K562 (cell line): Measurements from ENCODE around the gene TUBA4B. TPM values are rescaled to one million over a fixed set of nuclear protein-coding genes. Genes with fewer than 3 reads are reported as not detected.

Source experiments
- ATAC-seq: fragments of 200-7000 bp; cut with Tn5 transposase; 3 replicates; pipeline ENCODE4 v1.9.1; 2020; ENCODE audit warnings: moderate library complexity
- BruUV-seq: library from RNA; stranded (reverse); fragments of 400-500 nt; replicated peaks from 2 replicates; lab custom pipeline; 2021; lab: Mats Ljungman, UMichigan
- CTCF ChIA-PET: fragments of 300-600 bp; formaldehyde crosslinking; extraction: SDS; loops from one replicate; lab custom pipeline; 2021; ENCODE audit warnings: low intra/inter-chr PET ratio; lab: Yijun Ruan, JAX
- POLR2A ChIA-PET: fragments of 300-600, 350-650 bp; sonication (Branson Sonifier 250); formaldehyde crosslinking; extraction: SDS; loops from one replicate; lab custom pipeline; 2021; ENCODE audit warnings: antibody characterized with exemption, inconsistent platforms; lab: Yijun Ruan, JAX
- DNase-seq, 4 experiments: peaks; one replicate each; pipeline versions ENCODE4 v3.0.0 to v3.0.0-alpha.2; 2011 to 2018; ENCODE audit warnings: low spot score in 3 of 4, mixed read lengths in 3 of 4; ENCODE audit errors: extremely low read depth in 1 of 4
- FAIRE-seq: peaks from 2 replicates; lab custom pipeline; 2011; peaks lifted over from hg19 to GRCh38; lab: Jason Lieb, UNC
- H2AFZ ChIP-seq: 2 replicates; pipeline ENCODE4 v1.6.0; 2011; ENCODE audit warnings: low read depth, low read length, control low read depth, inconsistent platforms
- H3K27ac ChIP-seq: fragments of 200-600 bp; 3 replicates; pipeline ENCODE4 v1.8.0; 2011; ENCODE audit warnings: low read depth, mild to moderate bottlenecking, control low read depth, inconsistent platforms, low read length, moderate library complexity, mixed read lengths; ENCODE audit errors: extremely low read depth
- H3K27me3 ChIP-seq, 2 experiments: fragments of 300-600 bp in 1 of 2; 2 replicates in 1 of 2; 3 replicates in 1 of 2; pipeline versions ENCODE4 v1.6.0 to v1.8.0; 2011; ENCODE audit warnings: inconsistent platforms in 2 of 2, low read length in 2 of 2, mild to moderate bottlenecking in 1 of 2, mixed read lengths in 1 of 2, moderate library complexity in 1 of 2; ENCODE audit not compliant: control insufficient read depth in 2 of 2, insufficient read depth in 2 of 2
- H3K36me3 ChIP-seq: fragments of 300-600 bp; 3 replicates; pipeline ENCODE4 v1.8.0; 2011; ENCODE audit warnings: mild to moderate bottlenecking, low read length, inconsistent platforms; ENCODE audit not compliant: control insufficient read depth, insufficient read depth
- H3K4me1 ChIP-seq, 2 experiments: fragments of 200-600 bp in 1 of 2; replicated peaks in 1 of 2; 2 replicates in 1 of 2; 3 replicates in 1 of 2; pipeline versions ENCODE4 v1.5.1 to v1.8.0; 2011; ENCODE audit warnings: inconsistent platforms in 2 of 2, low read length in 2 of 2, mild to moderate bottlenecking in 1 of 2, mixed read lengths in 1 of 2, moderate library complexity in 1 of 2; ENCODE audit not compliant: control insufficient read depth in 2 of 2, insufficient read depth in 2 of 2
- H3K4me2 ChIP-seq: 2 replicates; pipeline ENCODE4 v1.6.1; 2011; ENCODE audit warnings: low read length, control low read depth, inconsistent platforms, mixed read lengths; ENCODE audit not compliant: insufficient read depth
- H3K4me3 ChIP-seq: fragments of 200-600 bp; sonication (generic), shearing (Covaris generic); 2 replicates; pipeline ENCODE4 v1.5.1; 2016; ENCODE audit warnings: control low read depth, inconsistent platforms
- H3K79me2 ChIP-seq: fragments of 200-600 bp; 3 replicates; pipeline ENCODE4 v1.8.0; 2011; ENCODE audit warnings: low read length, inconsistent platforms; ENCODE audit not compliant: control insufficient read depth, insufficient read depth
- H3K9ac ChIP-seq, 2 experiments: 2 replicates each; pipeline versions ENCODE4 v1.6.0 to v1.6.1; 2011; ENCODE audit warnings: low read depth in 2 of 2, low read length in 2 of 2, control low read depth in 1 of 2, inconsistent platforms in 1 of 2, mild to moderate bottlenecking in 1 of 2, mixed read lengths in 1 of 2; ENCODE audit not compliant: insufficient read depth in 1 of 2
- H3K9me1 ChIP-seq: one replicate; pipeline ENCODE4 v1.6.0; 2011; ENCODE audit warnings: inconsistent platforms, mild to moderate bottlenecking, low read length, moderate library complexity; ENCODE audit not compliant: control insufficient read depth, insufficient read depth
- H3K9me3 ChIP-seq: replicated peaks from 2 replicates; pipeline ENCODE4 v1.5.1; 2011; ENCODE audit warnings: low read depth, low read length, inconsistent platforms; ENCODE audit not compliant: control insufficient read depth, insufficient read depth
- H4K20me1 ChIP-seq: replicated peaks from 2 replicates; pipeline ENCODE4 v1.6.1; 2011; ENCODE audit warnings: low read length, inconsistent platforms, mixed read lengths; ENCODE audit not compliant: control insufficient read depth, insufficient read depth
- NFRKB ChIP-seq: fragments of 450-650 bp; IDR thresholded peaks from 2 replicates; pipeline ENCODE4 v1.6.1; 2016; ENCODE audit warnings: low read depth
- ZNF398 ChIP-seq: fragments of 250-450 bp; sonication (Bioruptor Pico); IDR thresholded peaks from 2 replicates; pipeline ENCODE4 v1.8.0; 2021; ENCODE audit warnings: moderate library complexity, mild to moderate bottlenecking, inconsistent platforms
- WGBS: fragments of 100-300 bp; shearing (Covaris generic); methylation state at CpG from one replicate; pipeline ENCODE4 v1.1.6; 2016; ENCODE audit warnings: low coverage, mixed read lengths; ENCODE audit not compliant: insufficient coverage; ENCODE audit errors: missing lambda C conversion rate; 5-methylcytosine and 5-hydroxymethylcytosine counted together
- in situ Hi-C: fragments of 300-500 bp; cut with MboI; formaldehyde crosslinking; loops from 4 replicates; pipeline ENCODE4 v1.15.0; 2018; ENCODE audit warnings: inconsistent platforms, mixed read lengths
- intact Hi-C: fragments of 100-400 bp; cut with micrococcal nuclease; formaldehyde crosslinking; loops from 2 replicates; pipeline ENCODE4 v1.14.2; 2022
- polyA plus RNA-seq, 8 experiments: library from polyadenylated mRNA; depleted of rRNA in 4 of 8; stranded (reverse) in 5 of 8; unstranded in 3 of 8; fragments of >200 nt; fragmentation: Nextera tagmentation in 2 of 8; fragmentation: Illumina TruSeq in 1 of 8; extraction: Ambion mirVana in 2 of 8; extraction: Trizol in 1 of 8; gene quantifications; 2 replicates each; pipeline versions ENCODE4 v1.2.1 to v1.2.3, GENCODE V29; 2011 to 2014; ENCODE audit warnings: inconsistent platforms in 1 of 8, missing spikeins in 1 of 8
- total RNA-seq, 7 experiments: library from RNA; depleted of rRNA in 6 of 7; stranded (reverse); fragments of >200 nt in 6 of 7; fragmentation: Illumina TruSeq in 2 of 7; extraction: Trizol in 2 of 7; gene quantifications; 2 replicates each; pipeline versions ENCODE4 v1.2.1 to v1.2.3, GENCODE V29; 2011 to 2021; ENCODE audit warnings: low replicate concordance in 1 of 7

The TUBA4B gene
- total and polyA plus RNA-seq, 9 of the 15 experiments (the other 6 are each of a cell fraction or from before 2014, with no cell fraction given): 0.04 TPM; not detected in 8

- ChIA-PET CTCF (no interaction called here), POLR2A (no interaction called here)
- H3K27me3 ChIP-seq: no peaks in the 10 kb centered on the region
- no peak overlapping the region for H3K27ac ChIP-seq
- 91% methylated on average over 1 of the region's 2 CpGs for WGBS
- in situ Hi-C loops: no loop called here
- no peaks in the 10 kb centered on the region for H3K36me3 ChIP-seq
- H4K20me1 ChIP-seq: no peaks in the 10 kb centered on the region
- FAIRE-seq (no peak), ATAC-seq (no peak), DNase-seq (no peak)
- BruUV-seq: no TSS peak
- H3K9me3 ChIP-seq: no peaks in the 10 kb centered on the region
- H2AFZ ChIP-seq: no peak overlapping the region
- H3K4me2 ChIP-seq: no peak overlapping the region
- H3K4me3 ChIP-seq: no peak overlapping the region
- intact Hi-C loops: no loop called here
- H3K9ac ChIP-seq: no peak overlapping the region
- no peaks in the 10 kb centered on the region for H3K9me1 ChIP-seq
- H3K4me1 ChIP-seq: peaks cover 4 to 9% of the 10 kb centered on the region in 2 experiments; a peak in 3 of 5 replicates
- H3K79me2 ChIP-seq: no peaks in the 10 kb centered on the region
- TF ChIP-seq NFRKB: no peak
- TF ChIP-seq ZNF398 (CRISPR knock-in tag): no peak
Measured at GRCh38 chr2:219268294-219268693, 15.3 kb downstream of the TUBA4B start.
